Measurements from ENCODE around the gene KIF22.

- TF ChIP-seq ELF4 (IDR thresholded peaks at IDR 0.05), result no peak
- TF ChIP-seq SUZ12 (IDR thresholded peaks at IDR 0.05), result no peak
Observed at GRCh38 chr16:29821643-29822115, 31.1 kb downstream of the KIF22 start.
